Activated naive CD4-positive, alpha-beta T cell treated with anti-CD3 and anti-CD28 coated beads for 36 hours (primary cell): ENCODE results near the gene FOXD4L6. TPM values are rescaled to one million over a fixed set of nuclear protein-coding genes. Genes with fewer than 3 reads are reported as not detected.
"Not testable (repeated sequence)": the region's sequence is repeated elsewhere in the genome, so short reads cannot be mapped to it uniquely, and the experiment has no call there.

Source experiments
- CTCF ChIA-PET: fragments of 350-600 bp; sonication (Branson Sonifier 250); formaldehyde crosslinking; loops from one replicate; lab custom pipeline; 2021; ENCODE audit warnings: antibody characterized with exemption; lab: Charles Lee
- DNase-seq: peaks from one replicate; pipeline ENCODE4 v3.0.0-alpha.2; 2020
- H3K27ac Mint-ChIP-seq: one replicate; pipeline ENCODE4 v1.8.0; 2021; ENCODE audit warnings: mild to moderate bottlenecking, mixed read lengths
- H3K27me3 Mint-ChIP-seq: one replicate; pipeline ENCODE4 v1.8.0; 2021; ENCODE audit warnings: low read depth, mixed read lengths
- H3K36me3 Mint-ChIP-seq: one replicate; pipeline ENCODE4 v1.8.0; 2021; ENCODE audit warnings: low read depth, mixed read lengths
- H3K4me1 Mint-ChIP-seq: one replicate; pipeline ENCODE4 v1.8.0; 2021; ENCODE audit warnings: low read depth, mixed read lengths
- H3K4me3 Mint-ChIP-seq: one replicate; pipeline ENCODE4 v1.8.0; 2021; ENCODE audit warnings: mild to moderate bottlenecking, moderate library complexity, mixed read lengths
- H3K9me3 Mint-ChIP-seq: one replicate; pipeline ENCODE4 v1.8.0; 2021; ENCODE audit warnings: mixed read lengths
- intact Hi-C: fragments of 100-400 bp; cut with micrococcal nuclease; formaldehyde crosslinking; loops from one replicate; pipeline ENCODE4 v1.15.1; 2023
- total RNA-seq, 2 experiments: library from RNA; stranded (reverse); gene quantifications; one replicate each; pipeline ENCODE4 v1.2.3, GENCODE V29; 2021

The FOXD4L6 gene
- total RNA-seq, 2 experiments from 2014 or later, result not detected

DNA sequence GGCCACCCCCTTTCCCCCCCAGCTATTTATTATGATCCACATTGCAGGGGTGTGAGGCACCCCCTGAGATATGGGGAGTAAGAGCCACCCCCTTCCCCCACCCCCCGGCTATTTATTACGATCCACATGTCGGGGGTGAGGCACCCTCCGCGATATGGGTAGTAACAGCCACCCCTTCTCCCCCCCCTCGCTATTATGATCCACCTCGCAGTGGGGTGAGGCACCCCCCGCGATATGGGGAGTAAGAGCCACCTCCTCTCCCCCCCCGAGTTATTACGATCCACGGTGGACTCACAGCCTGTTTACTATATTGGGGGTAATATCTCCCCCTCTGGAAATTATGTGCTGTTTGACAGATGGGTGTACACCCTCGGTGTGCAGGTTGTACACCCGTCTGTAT, 15.1 kb downstream of the FOXD4L6 start:
- H3K27ac Mint-ChIP-seq, DNase-seq, H3K27me3 Mint-ChIP-seq, H3K4me1 Mint-ChIP-seq, H3K36me3 Mint-ChIP-seq, CTCF ChIA-PET, intact Hi-C loops, H3K4me3 Mint-ChIP-seq, H3K9me3 Mint-ChIP-seq: not testable (repeated sequence)

DNA sequence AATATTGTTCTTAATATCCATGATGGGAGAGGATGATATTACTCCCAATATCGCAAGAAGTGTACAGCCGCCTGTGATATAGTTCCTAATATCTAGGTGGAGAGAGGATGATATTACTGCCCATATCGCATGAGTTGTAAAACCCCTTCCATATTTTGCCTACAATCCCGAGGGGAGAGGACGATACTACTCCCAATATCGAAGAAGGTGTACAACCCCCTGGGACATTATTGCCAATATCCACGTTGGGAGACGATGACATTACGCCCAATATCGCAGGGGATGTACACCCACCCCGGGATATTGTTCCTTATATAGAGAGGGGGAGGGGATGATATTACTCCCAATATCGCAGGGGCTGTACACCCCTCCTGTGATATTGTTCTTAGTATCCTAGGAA, 17.1 kb downstream of the FOXD4L6 start:
- H3K4me3 Mint-ChIP-seq, H3K4me1 Mint-ChIP-seq, H3K27ac Mint-ChIP-seq, intact Hi-C loops, DNase-seq, H3K36me3 Mint-ChIP-seq, CTCF ChIA-PET, H3K9me3 Mint-ChIP-seq, H3K27me3 Mint-ChIP-seq: not testable (repeated sequence)

DNA sequence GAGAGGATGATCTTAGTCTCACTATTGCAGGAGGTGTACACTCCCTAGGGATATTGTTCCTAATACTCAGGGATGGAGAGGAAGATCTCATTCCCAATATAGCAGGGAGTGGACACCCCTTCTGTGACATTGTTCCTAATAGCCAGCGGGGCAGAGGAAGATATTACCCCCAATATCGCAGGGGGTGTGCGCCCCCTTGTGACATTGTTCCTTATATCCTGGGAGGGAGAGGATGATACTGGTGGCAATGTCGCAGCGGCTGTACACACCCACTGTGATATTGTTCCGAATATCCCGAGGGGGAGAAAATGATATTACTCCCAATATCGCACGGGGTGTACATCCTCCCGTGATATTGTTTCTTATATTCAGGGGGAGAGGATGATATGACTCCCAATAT, 17.6 kb downstream of the FOXD4L6 start:
- H3K4me3 Mint-ChIP-seq, result not testable (repeated sequence)
- DNase-seq, result peak; percentile 11

DNA sequence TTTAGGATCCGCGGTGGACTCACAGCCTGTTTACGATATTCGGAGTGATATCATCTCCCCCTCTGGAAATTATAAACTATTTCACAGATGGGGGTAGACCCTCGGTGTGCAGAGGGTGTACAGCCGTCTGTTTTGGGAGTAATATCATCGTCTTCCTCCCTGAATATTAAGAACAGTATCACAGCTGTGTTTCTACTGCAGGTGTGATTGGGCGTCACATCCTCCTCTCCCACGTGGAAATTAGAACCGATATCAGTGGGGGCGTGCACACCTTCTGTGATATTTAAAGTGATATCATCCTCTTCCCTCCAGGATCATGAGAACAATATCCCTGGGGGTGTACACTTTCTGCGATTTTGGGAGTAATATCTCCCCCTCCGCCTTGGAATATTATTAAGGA, 19.2 kb downstream of the FOXD4L6 start:
- H3K36me3 Mint-ChIP-seq, intact Hi-C loops, H3K4me3 Mint-ChIP-seq, H3K9me3 Mint-ChIP-seq, CTCF ChIA-PET, H3K27ac Mint-ChIP-seq, H3K27me3 Mint-ChIP-seq, H3K4me1 Mint-ChIP-seq: not testable (repeated sequence)
- DNase-seq, result peak; percentile 29

More for the DNA sequence above, 17.6 kb downstream of the FOXD4L6 start:
- intact Hi-C loops, H3K4me1 Mint-ChIP-seq, H3K9me3 Mint-ChIP-seq, H3K27ac Mint-ChIP-seq, H3K27me3 Mint-ChIP-seq, CTCF ChIA-PET, H3K36me3 Mint-ChIP-seq: not testable (repeated sequence)

DNA sequence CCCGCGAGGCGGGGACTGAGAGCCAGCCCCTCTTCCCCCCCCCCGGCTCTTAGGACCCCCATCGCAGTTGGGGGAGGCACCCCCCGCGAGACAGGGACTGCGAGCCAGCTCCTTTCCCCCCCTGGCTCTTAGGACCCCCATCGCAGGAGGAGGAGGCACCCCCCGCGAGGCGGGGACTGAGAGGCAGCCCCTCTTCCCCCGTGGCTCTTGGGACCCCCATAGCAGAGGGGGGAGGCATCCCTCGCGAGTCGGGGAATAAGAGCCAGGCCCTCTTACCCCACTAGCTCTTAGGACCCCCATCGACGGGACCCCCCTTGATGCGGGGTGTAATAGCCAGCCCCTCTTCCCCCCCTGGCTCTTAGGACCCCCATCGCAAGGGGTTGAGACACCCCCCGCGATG, 19.7 kb downstream of the FOXD4L6 start:
- CTCF ChIA-PET, H3K4me3 Mint-ChIP-seq, H3K4me1 Mint-ChIP-seq, intact Hi-C loops, H3K36me3 Mint-ChIP-seq, DNase-seq, H3K9me3 Mint-ChIP-seq, H3K27me3 Mint-ChIP-seq, H3K27ac Mint-ChIP-seq: not testable (repeated sequence)

DNA sequence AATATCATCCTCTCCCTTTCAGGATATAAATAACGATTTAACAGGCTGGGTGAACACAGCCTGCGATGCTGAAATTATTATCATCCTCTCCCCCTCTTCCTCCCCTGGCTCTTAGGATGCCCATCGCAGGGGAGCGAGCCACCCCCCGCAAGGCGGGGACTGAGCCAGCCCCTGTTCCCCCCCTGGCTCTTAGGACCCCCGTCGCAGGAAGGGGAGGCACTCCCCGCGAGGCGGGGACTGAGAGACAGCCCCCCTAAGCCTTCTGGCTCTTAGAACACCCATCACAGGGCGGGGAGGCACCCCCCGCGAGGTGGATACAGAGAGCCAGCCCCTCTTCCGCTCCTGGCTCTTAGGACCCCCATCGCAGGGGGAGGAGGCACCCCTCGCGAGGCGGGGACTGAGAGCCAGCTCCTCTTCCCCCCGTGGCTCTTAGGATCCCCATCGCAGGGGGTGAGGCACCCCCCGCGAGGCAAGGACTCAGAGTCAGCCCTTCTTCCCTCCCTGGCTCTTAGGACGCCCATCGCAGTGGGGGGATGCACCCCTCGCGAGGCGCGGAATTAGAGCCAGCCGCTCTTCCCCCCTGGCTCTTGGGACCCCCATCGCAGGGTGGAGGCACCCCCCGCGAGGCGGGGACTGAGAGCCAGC, 21.9 kb downstream of the FOXD4L6 start:
- DNase-seq, CTCF ChIA-PET, intact Hi-C loops: not testable (repeated sequence)

DNA sequence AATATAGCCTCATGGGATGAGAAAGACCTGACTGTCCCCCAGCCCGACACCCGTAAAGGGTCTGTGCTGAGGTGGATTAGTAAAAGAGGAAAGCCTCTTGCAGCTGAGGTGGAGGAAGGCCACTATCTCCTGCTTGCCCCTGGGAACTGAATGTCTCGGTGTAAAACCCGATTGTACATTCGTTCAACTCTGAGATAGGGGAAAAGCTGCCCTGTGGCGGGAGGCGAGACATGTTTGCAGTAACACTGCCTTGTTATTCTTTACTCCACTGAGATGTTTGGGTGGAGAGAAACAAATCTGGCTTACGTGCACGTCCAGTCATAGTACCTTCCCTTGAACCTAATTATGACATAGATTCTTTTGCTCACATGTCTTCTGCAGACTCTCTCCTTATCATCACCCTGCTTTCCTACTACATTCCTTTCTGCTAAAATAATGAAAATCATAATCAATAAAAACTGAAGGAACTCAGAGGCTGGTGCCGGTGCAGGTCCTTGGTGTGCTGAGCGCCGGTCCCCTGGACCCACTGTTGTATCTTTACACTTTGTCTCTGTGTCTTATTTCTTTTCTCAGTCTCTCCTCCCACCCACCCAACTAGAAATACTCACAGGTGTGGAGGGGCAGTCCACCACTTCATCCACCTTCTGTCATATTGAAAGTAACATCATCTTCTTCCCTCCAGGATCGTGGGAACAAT, 22.8 kb downstream of the FOXD4L6 start:
- H3K27me3 Mint-ChIP-seq, H3K27ac Mint-ChIP-seq, CTCF ChIA-PET, H3K4me3 Mint-ChIP-seq, intact Hi-C loops, H3K36me3 Mint-ChIP-seq, H3K9me3 Mint-ChIP-seq, H3K4me1 Mint-ChIP-seq, DNase-seq: not testable (repeated sequence)

More for the DNA sequence above, 21.9 kb downstream of the FOXD4L6 start:
- H3K4me3 Mint-ChIP-seq, H3K4me1 Mint-ChIP-seq, H3K9me3 Mint-ChIP-seq, H3K36me3 Mint-ChIP-seq, H3K27me3 Mint-ChIP-seq, H3K27ac Mint-ChIP-seq: not testable (repeated sequence)

DNA sequence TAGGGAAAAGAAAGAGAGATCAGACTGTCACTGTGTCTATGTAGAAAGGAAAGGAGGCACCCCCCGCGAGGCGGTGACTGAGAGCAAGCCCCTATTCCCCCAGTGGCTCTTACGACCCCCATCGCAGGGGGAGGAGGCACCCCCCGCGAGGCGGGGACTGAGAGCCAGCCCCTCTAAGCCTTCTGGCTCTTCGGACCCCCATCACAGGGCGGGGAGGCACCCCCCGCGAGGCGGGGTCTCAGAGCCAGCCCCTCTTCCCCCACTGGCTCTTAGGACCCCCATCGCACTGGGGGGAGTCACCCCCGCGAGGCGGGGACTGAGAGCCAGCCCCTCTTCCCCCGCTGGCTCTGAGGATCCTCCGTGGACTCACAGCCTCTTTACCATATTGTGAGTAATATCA, 23.9 kb downstream of the FOXD4L6 start:
- H3K9me3 Mint-ChIP-seq, H3K36me3 Mint-ChIP-seq, H3K27me3 Mint-ChIP-seq, DNase-seq, H3K4me3 Mint-ChIP-seq, H3K4me1 Mint-ChIP-seq, CTCF ChIA-PET, H3K27ac Mint-ChIP-seq, intact Hi-C loops: not testable (repeated sequence)

DNA sequence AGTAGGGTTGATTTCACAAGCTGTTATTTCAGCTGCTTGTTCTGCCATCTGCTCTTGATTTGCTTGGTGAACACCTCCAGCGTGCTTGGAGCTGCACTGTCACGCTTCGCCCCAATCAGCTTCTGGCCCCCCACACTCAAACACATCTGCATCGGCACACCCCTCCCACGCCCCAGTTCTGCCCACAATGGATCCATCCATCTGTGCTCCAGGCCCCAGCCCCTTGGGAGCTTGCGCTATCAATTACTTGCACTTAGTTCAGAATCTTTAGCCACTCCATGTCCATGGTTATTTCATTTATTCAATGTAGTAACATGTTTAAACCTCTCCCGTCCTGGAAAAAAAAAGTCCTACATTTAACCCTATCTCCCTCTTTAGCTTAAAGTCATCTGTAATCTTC, 28.0 kb downstream of the FOXD4L6 start:
- H3K27me3 Mint-ChIP-seq, intact Hi-C loops, H3K4me1 Mint-ChIP-seq, H3K4me3 Mint-ChIP-seq, H3K36me3 Mint-ChIP-seq, H3K9me3 Mint-ChIP-seq, H3K27ac Mint-ChIP-seq, DNase-seq, CTCF ChIA-PET: not testable (repeated sequence)

DNA sequence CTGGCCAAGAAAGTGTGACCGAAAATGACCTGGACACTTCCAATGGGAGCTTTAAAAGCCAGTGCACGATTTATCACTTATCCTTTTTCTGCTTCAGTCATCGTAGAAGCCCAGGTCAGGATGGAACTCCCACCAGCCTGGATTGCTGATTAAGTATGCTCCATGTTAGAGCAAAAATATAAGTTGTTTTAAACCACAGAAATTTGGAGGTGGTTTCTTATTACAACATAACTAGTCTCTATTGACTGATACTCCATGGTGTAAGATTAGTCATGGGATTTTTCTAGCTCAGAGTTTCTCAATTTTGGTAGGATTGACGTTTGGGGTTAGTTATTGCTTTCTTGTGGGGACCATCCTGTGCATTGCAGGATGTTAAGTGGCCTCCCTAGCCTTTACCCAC, 29.7 kb downstream of the FOXD4L6 start:
- H3K9me3 Mint-ChIP-seq, CTCF ChIA-PET, H3K27ac Mint-ChIP-seq, DNase-seq, H3K4me3 Mint-ChIP-seq, H3K4me1 Mint-ChIP-seq, H3K36me3 Mint-ChIP-seq, intact Hi-C loops, H3K27me3 Mint-ChIP-seq: not testable (repeated sequence)

DNA sequence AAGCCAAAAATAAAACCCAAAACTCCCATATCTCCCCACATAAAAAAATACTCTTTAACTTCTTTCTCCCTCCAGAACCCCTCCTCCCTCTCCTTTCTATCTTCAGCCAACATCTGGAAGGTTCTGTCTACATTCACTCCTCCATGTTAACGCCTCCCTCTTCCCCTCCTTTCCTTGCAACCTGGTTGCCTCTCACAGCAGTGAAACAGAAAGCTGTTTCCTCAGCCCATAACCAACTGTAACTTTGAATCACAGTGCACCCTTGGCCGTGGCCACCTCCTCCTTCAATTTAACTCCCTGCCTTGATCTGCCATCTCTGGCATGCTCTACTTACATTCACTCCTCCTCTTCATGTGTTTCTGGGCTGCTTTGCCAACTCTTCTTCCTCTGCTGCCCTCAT, 33.4 kb downstream of the FOXD4L6 start:
- H3K4me1 Mint-ChIP-seq, CTCF ChIA-PET, DNase-seq, H3K9me3 Mint-ChIP-seq, H3K27me3 Mint-ChIP-seq, H3K27ac Mint-ChIP-seq, H3K36me3 Mint-ChIP-seq, H3K4me3 Mint-ChIP-seq, intact Hi-C loops: not testable (repeated sequence)

DNA sequence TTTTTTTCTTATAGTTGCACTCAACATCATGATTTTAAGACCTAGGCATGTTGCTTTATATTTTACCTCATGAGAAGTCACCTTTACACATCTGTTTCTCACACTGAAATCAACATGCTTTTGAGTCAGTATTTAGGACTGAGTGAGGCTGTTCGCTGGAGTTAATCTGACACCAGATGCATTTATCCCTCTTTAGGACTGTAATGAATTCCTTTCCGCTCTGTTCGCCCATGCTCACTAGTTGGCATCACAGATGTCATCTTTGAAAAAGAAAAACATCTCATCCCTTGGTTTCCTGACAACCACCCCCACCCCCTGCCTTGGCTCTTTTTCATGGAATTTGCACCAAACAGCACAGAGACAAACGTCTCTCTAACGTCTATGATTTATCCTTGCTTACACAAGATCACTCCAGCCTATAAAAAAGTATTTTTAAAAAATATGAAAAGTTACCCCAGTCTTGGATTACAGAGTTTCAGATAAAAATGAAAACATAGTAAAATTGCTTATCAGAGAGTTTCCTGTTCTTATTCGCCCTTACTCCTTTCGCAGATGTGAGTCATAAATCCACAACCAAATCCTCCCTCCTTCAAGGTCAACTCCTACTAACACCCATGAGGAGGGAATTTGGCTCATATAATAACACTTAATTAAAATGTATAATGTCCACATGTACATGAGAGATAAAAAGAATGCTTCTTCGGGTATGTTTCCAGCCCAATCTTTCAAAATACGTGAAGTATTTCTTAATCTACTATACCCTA, 34.3 kb downstream of the FOXD4L6 start:
- H3K9me3 Mint-ChIP-seq, H3K27me3 Mint-ChIP-seq, H3K4me3 Mint-ChIP-seq, H3K27ac Mint-ChIP-seq, H3K36me3 Mint-ChIP-seq, intact Hi-C loops, H3K4me1 Mint-ChIP-seq, CTCF ChIA-PET, DNase-seq: not testable (repeated sequence)

DNA sequence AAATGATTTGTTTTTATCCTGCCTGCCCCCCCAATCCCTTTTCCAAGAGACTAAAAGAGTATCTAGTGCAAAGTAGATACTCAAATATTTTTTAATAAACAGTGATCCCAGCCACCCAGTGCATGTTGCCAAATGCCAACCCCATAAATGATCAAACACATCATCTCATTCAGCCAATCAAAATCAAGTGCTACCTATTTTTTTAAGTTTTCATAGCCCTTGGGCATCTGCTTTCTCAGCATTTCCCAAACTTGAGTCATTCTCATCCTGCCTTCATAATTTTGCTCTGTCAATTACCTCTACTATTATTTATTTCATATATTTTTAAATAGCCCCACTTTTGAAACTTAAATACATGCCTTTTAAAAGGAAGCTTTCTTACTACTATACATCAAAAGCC, 37.6 kb downstream of the FOXD4L6 start:
- H3K36me3 Mint-ChIP-seq, H3K4me1 Mint-ChIP-seq, H3K4me3 Mint-ChIP-seq, intact Hi-C loops, H3K9me3 Mint-ChIP-seq, DNase-seq, CTCF ChIA-PET, H3K27ac Mint-ChIP-seq: not testable (repeated sequence)
- peaks cover 10% of the 10 kb centered on the region for H3K27me3 Mint-ChIP-seq
